ENCODE results near the gene CELA1.
"Not testable (repeated sequence)": the region's sequence is repeated elsewhere in the genome, so short reads cannot be mapped to it uniquely, and the experiment has no call there.

The CELA1 gene

DNA sequence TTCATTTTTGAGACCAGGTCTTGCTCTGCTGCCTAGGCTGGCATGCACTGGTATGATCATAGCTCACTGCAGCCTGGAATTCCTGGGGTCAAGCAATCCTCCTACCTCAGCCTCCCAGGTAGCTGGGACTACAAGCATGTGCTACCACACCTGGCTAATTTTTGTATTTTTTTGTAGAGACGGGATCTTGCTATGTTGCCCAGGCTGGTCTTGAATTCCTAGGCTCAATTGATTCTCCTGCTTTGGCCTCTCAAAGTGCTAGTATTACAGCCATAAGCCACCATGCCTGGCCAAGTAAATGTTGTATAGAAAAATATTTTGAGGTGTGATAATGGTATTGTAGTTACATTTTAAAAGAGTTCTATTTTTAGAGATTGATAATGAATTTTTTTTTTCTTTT lies 35.1 kb downstream of the CELA1 start:
- no peak for DNase-seq (ENCODE audit: low spot score)

DNA sequence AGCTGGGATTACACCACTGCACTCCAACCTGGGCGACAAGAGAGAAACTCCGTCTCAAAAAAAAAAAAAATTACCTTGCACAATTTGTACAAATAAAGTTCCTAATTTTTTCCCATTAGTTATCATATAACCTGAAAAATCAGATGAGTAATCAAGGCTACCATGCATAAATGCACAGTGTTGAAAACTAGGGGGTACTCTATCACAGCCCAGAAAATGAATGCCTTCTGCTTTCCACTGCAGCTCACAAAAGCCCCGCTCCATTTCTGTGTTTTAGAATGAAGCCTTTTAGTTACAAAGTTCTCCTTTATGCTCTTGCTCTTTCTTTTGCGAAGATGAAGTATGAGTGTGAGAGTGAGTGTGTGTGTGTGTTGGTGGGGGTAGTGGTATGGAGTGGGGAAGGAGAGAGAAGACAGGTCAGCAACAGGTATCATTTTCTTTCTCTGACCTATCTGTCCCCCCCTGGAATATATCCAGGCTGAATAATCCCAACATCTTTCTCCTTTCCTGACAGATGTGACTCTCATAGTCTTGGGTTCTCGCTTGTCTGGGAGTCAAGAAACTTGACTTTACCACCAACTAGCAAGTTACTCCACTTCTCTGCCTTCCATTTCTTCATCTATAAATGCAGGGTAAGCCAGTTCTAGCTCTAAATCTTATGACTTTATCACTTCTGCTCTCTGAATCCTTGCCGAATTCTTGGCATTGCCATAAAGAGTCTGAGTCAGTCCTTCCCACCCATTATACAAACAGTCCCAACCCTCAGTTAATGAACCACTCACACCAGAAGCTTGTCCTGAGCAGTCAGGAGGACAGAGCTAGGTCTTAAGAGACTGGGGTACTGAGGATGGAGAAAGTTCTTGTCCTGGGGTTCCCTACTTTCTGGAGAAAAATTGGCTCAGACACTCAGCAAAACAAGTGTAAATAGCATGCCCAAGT lies 38.6 kb downstream of the CELA1 start:
- DNase-seq (ENCODE audit: low spot score), result peak; percentile 18

DNA sequence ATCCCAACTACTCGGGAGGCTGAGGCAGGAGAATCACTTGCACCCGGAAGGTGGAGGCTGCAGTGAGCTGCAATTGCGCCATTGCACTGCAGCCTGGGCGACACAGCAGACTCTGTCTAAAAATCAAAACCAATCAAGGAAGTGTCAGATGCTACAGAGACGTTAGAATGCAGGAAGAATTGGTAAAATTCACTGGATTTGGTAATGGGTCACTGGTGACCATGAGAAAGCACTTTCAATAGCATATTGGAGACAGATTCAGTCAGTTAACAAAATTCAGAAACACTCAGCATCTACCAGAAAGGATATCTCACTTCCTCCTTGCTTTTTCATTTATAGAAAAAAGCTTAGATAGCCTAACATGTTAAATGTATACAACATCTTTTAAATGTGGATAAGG lies 40.0 kb downstream of the CELA1 start:
- no peak for DNase-seq (ENCODE audit: low spot score)

DNA sequence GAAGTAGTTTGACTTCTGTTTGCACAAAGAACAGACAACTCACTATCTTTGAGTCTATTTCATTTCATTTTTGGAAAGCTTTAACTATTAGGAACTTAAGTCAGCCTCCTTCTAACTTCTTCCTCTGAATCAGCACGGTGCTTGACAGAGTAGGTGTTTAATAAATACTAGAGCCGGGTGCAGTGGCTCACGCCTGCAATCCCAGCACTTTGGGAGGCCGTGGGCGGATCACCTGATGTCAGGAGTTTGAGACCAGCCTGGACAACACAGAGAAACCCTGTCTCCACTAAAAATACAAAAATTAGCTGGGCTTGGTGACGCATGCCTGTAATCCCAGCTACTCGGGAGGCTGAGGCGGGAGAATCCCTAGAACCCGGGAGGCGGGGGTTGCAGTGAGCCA lies 45.7 kb downstream of the CELA1 start:
- DNase-seq (ENCODE audit: low spot score), result not testable (repeated sequence)

DNA sequence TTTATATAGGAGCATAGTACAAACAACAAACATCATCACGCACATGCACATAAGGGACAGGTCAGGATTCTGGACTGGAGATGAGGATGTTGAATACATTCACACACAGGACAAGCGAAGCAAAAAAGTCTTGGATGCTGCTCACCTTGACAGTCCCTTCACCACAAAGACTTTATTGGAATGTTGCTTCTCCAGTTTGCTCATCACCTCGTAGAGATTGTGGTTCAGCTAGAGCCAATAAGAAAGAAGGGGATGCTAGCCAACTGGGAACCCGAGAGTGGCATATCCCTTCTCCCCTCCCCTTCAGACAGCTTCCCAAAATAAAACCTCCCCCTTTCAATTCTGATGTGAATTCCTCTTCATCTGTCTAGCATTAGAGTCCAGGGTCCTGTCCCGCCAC lies 50.8 kb downstream of the CELA1 start:
- no peak for DNase-seq (ENCODE audit: low spot score)

DNA sequence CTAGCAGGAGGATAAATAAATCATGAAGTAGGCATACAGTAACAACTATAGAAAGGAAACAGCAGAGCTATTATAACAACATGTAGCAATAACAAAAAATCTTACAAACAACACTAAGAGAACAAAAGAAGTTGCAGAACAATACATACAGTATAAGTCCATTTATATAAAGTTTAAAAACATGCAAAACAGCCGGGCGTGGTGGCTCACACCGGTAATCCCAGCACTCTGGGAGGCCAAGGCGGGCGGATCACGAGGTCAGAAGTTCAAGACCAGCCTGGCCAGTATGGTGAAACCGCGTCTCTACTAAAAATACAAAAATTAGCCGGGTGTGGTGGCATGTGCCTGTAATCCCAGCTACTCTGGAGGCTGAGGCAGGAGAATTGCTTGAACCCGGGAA lies 52.4 kb downstream of the CELA1 start:
- DNase-seq (ENCODE audit: low spot score), result not testable (repeated sequence)

DNA sequence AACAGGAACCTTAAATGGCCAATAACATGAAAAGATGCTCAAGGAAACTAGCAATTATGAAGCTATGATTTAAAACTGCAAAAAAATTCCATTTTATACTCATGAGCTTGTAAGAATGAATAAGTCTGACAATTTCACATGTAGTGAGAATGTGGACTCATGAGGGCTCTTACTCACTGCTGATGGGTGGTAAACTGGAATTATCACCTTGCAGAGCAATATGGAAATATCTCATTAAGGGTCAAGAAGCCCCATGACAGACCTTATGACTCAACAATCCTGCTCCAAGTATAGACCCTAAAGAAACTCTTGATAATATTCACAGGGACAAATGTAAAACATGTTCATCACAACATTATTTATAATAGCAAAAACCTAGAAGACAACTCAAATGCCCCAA lies 52.8 kb downstream of the CELA1 start:
- no peak for DNase-seq (ENCODE audit: low spot score)

DNA sequence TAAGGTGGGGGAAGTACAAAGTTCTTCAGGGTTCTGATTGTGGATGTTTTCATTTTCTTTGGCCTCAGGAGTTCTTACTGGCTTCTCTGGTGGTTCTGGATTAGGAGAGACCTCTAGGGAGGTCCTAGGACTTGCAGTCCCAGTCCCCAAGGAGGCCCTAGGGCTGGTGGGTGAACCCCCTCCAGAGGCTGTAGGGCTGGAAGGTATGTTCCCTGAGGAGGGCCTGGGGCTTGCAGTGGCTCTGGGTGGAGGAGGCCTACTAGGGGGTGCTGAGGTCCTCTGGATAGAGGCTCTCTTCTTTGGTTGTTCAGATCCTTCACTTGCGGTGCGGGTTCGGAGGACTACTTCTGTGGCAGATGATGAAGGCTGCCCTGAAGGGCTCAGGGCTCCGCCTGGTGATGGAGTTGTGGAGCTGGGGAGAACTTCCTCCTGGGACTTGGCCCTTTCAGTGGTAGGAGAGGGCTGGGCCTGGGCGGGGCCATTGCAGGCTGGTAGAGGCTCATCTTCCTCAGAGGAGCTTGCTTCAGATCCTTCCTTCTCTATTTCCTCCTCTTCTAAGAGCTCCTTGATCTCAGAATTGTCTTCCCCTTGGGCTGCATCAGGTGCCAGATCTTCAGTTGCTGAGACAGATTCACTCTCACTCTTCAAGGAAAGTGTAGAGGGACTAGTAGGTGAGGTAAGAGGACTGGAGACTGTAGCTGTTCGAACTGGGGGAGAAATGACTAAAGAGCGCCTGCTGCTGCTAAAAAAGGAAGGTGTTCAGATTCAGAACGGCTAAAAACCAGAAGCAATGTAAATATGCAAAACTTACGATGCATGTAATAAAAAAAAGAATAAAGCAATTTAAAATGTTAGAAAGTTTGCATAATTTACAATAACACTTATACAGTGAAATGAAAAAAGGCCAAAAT lies 54.6 kb downstream of the CELA1 start:
- not testable (repeated sequence) for DNase-seq (ENCODE audit: low spot score)

DNA sequence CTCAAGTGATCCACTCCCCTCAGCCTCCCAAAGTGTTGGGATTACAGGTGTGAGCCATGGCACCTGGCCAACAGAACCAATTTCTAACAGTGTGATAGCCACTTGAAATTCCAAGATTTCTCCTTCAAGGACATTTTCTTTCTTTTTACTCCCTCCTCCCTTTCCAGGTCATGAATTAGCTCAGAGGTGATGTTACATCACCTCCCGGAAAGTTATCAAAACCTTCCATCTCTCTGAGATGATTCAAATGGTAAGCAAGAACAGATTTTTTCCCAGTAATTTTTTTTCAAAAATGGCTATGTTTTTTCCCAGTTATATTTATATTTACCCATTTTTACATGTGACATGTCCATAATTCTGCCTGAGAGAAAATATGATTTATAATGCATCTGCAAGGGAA lies 60.6 kb downstream of the CELA1 start:
- no peak for DNase-seq (ENCODE audit: low spot score)

DNA sequence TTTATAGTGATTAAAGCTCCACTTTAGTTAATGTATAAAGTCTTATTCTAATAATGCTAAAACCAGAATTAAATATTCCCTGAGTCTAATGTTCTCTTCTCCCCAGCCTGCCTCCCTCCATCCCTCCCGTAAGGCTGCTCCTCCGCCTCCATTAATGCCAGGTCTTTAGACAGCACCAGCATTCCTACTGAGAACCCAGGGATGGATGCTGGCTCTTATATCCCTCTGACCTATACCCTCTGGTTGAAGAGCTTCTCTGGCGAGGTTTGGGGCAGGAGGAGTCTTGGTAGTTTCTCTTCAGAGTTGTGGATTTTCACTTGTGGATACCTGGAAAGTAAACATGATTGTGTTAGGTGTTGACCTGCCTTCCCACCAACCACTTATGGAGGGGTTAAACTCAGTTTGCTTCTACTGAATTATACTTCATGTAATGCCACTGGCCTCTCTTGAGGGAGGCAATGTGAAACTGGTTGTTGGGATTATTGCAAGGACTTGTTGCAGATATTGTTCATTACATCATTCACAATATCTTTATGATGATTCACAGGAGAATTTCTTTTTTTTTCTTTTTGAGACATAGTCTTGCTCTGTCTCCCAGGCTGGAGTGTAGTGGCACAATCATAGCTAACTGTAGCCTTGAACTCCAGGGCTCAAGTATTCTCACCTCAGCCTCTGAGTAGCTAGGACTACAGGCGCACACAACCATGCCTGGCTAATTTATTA lies 65.1 kb downstream of the CELA1 start:
- DNase-seq (ENCODE audit: low spot score), result no peak

Data from COLO829 (cell line).